Endothelial cell of umbilical vein (primary cell): ENCODE measurements around the gene CASR. TPM values are rescaled to one million over a fixed set of nuclear protein-coding genes. Genes with fewer than 3 reads are reported as not detected.

Source experiments
- BruUV-seq: library from RNA; stranded (reverse); fragments of 400-500 nt; replicated peaks from 2 replicates; lab custom pipeline; 2021; lab: Mats Ljungman, UMichigan
- CTCF ChIA-PET: fragments of 300-600, 350-600 bp; sonication (Branson Sonifier 250); formaldehyde crosslinking; loops from one replicate; lab custom pipeline; 2021; ENCODE audit warnings: antibody characterized with exemption, inconsistent platforms; lab: Charles Lee
- POLR2A ChIA-PET: fragments of 300-600, 350-600 bp; sonication (Branson Sonifier 250); formaldehyde crosslinking; loops from one replicate; lab custom pipeline; 2021; ENCODE audit warnings: antibody characterized with exemption, inconsistent platforms; lab: Charles Lee
- DNase-seq: peaks from one replicate; pipeline ENCODE4 v3.0.0-alpha.2; 2011; ENCODE audit warnings: low read depth, low spot score
- FAIRE-seq: peaks from 2 replicates; lab custom pipeline; 2011; peaks lifted over from hg19 to GRCh38; lab: Jason Lieb, UNC
- H2AFZ ChIP-seq: 2 replicates; pipeline ENCODE4 v1.6.0; 2012; ENCODE audit warnings: low read depth, low read length, control low read depth, inconsistent platforms
- H3K27ac ChIP-seq: 2 replicates; pipeline ENCODE4 v1.5.1; 2011; ENCODE audit warnings: low read depth, mild to moderate bottlenecking, control low read depth, low read length, moderate library complexity; ENCODE audit not compliant: insufficient read depth
- H3K27me3 ChIP-seq, 2 experiments: 2 replicates each; pipeline versions ENCODE4 v1.6.0 to v1.6.1; 2011; ENCODE audit warnings: low read length in 2 of 2, mixed read lengths in 1 of 2; ENCODE audit not compliant: control insufficient read depth in 2 of 2, insufficient read depth in 2 of 2
- H3K36me3 ChIP-seq, 2 experiments: 2 replicates in 1 of 2; 3 replicates in 1 of 2; pipeline ENCODE4 v1.5.1; 2011; ENCODE audit warnings: low read length in 2 of 2, mild to moderate bottlenecking in 1 of 2, moderate library complexity in 1 of 2; ENCODE audit not compliant: control insufficient read depth in 2 of 2, insufficient read depth in 2 of 2; ENCODE audit errors: extremely low read depth in 1 of 2
- H3K4me1 ChIP-seq: 3 replicates; pipeline ENCODE4 v1.5.1; 2011; ENCODE audit warnings: mild to moderate bottlenecking, low read length; ENCODE audit not compliant: control insufficient read depth, insufficient read depth; ENCODE audit errors: extremely low read depth
- H3K4me2 ChIP-seq: 2 replicates; pipeline ENCODE4 v1.6.1; 2011; ENCODE audit warnings: low read length, control low read depth, mixed read lengths; ENCODE audit not compliant: insufficient read depth
- H3K4me3 ChIP-seq, 3 experiments: fragments of 200-600 bp in 1 of 3; sonication (generic), shearing (Covaris generic) in 1 of 3; replicated peaks in 1 of 3; 2 replicates each; pipeline ENCODE4 v1.5.1; 2011 to 2016; ENCODE audit warnings: control low read depth in 3 of 3, low read length in 3 of 3, mild to moderate bottlenecking in 2 of 3, inconsistent platforms in 1 of 3, low read depth in 1 of 3, moderate library complexity in 1 of 3; ENCODE audit not compliant: insufficient read depth in 1 of 3
- H3K79me2 ChIP-seq: 2 replicates; pipeline ENCODE4 v1.6.0; 2012; ENCODE audit warnings: low read length, inconsistent platforms; ENCODE audit not compliant: control insufficient read depth, insufficient read depth
- H3K9ac ChIP-seq: replicated peaks from 2 replicates; pipeline ENCODE3; 2011; ENCODE audit warnings: low read length, control low read depth; ENCODE audit not compliant: insufficient read depth; ENCODE audit errors: extremely low read depth
- H3K9me1 ChIP-seq: replicated peaks from 3 replicates; pipeline ENCODE4 v1.6.0; 2011; ENCODE audit warnings: mild to moderate bottlenecking, low read length; ENCODE audit not compliant: control insufficient read depth, insufficient read depth; ENCODE audit errors: extremely low read depth
- H3K9me3 ChIP-seq: replicated peaks from 2 replicates; pipeline ENCODE4 v1.5.1; 2012; ENCODE audit warnings: low read length, inconsistent platforms; ENCODE audit not compliant: control insufficient read depth, insufficient read depth
- H4K20me1 ChIP-seq: replicated peaks from 2 replicates; pipeline ENCODE3; 2011; ENCODE audit warnings: mild to moderate bottlenecking, low read length; ENCODE audit not compliant: control insufficient read depth, insufficient read depth; ENCODE audit errors: extremely low read depth
- CTCF ChIP-seq, 2 donors: IDR thresholded peaks; 1 replicate in 1 of 2; 2 replicates in 1 of 2; pipeline ENCODE4 v1.5.1; 2011; ENCODE audit warnings: low read length in 2 of 2, mild to moderate bottlenecking in 2 of 2, moderate library complexity in 2 of 2, control low read depth in 1 of 2, inconsistent platforms in 1 of 2, low read depth in 1 of 2; ENCODE audit not compliant: insufficient read depth in 1 of 2; ENCODE audit errors: extremely low read depth in 1 of 2
- EZH2 ChIP-seq: IDR thresholded peaks from 2 replicates; pipeline ENCODE4 v1.6.1; 2012; ENCODE audit warnings: borderline replicate concordance, low read depth, mild to moderate bottlenecking, moderate library complexity, low read length, inconsistent platforms; ENCODE audit not compliant: severe bottlenecking
- FOS ChIP-seq: IDR thresholded peaks from 2 replicates; pipeline ENCODE4 v1.6.1; 2011; ENCODE audit warnings: mild to moderate bottlenecking, low read length, moderate library complexity, borderline replicate concordance; ENCODE audit not compliant: insufficient read depth
- GATA2 ChIP-seq: IDR thresholded peaks from 2 replicates; pipeline ENCODE4 v1.7.0; 2011; ENCODE audit warnings: low read depth, mild to moderate bottlenecking, moderate library complexity, mixed read lengths, low read length; ENCODE audit not compliant: insufficient read length, insufficient read depth
- JUN ChIP-seq: IDR thresholded peaks from 2 replicates; pipeline ENCODE4 v1.6.1; 2011; ENCODE audit warnings: borderline replicate concordance, low read depth; ENCODE audit not compliant: insufficient read length, insufficient read depth
- MAX ChIP-seq: IDR thresholded peaks from 2 replicates; pipeline ENCODE4 v1.6.1; 2011; ENCODE audit not compliant: insufficient read depth, insufficient read length
- MYC ChIP-seq: IDR thresholded peaks from one replicate; pipeline ENCODE4 v1.6.1; 2011; ENCODE audit warnings: mild to moderate bottlenecking, low read depth, low read length
- POLR2A ChIP-seq: IDR thresholded peaks from 2 replicates; pipeline ENCODE4 v1.6.1; 2012; ENCODE audit warnings: low read depth, mild to moderate bottlenecking, control low read depth, low read length
- POLR2AphosphoS5 ChIP-seq: IDR thresholded peaks from 2 replicates; pipeline ENCODE4 v1.6.1; 2012; ENCODE audit warnings: low read depth, mild to moderate bottlenecking, control low read depth, low read length, moderate library complexity; ENCODE audit not compliant: insufficient read depth
- dilution Hi-C: fragments of 300-500 bp; cut with MboI; formaldehyde crosslinking; loops from one replicate; pipeline ENCODE4 v1.15.0; 2019; ENCODE audit warnings: low sequenced_read_pairs; ENCODE audit not compliant: extremely low pct_ligation_motif_present
- intact Hi-C: fragments of 100-400 bp; cut with micrococcal nuclease; formaldehyde crosslinking; loops from one replicate; pipeline ENCODE4 v1.10.0; 2022
- polyA plus RNA-seq, 4 experiments: library from polyadenylated mRNA; depleted of rRNA in 3 of 4; stranded (reverse) in 3 of 4; unstranded in 1 of 4; fragments of >200 nt; gene quantifications; 2 replicates each; pipeline versions ENCODE4 v1.2.1 to v1.2.3, GENCODE V29; 2011 to 2012; ENCODE audit warnings: missing spikeins in 1 of 4
- total RNA-seq: library from RNA; stranded (reverse); gene quantifications from 2 replicates; pipeline ENCODE4 v1.2.3, GENCODE V29; 2021

The CASR gene
- total and polyA plus RNA-seq, 2 donors (not counting 3 experiments of a cell fraction or from before 2014, with no cell fraction given), result not detected

GRCh38 chr3:122208579-122208978, 25.1 kb downstream of the CASR start:
- DNase-seq (no peak), FAIRE-seq (no peak)
- BruUV-seq, result no TSS peak
- Histone ChIP-seq H3K79me2 (no peaks in the 10 kb centered on the region), H4K20me1 (no peaks in the 10 kb centered on the region), H3K4me3 (no peak overlapping the region), H2AFZ (no peak overlapping the region), H3K4me2 (no peak overlapping the region), H3K27ac (no peak overlapping the region), H3K4me1 (no peaks in the 10 kb centered on the region), H3K27me3 (no peaks in the 10 kb centered on the region), H3K9me1 (no peaks in the 10 kb centered on the region), H3K9ac (no peak overlapping the region), H3K9me3 (no peaks in the 10 kb centered on the region), H3K36me3 (no peaks in the 10 kb centered on the region)
- no peak for TF ChIP-seq MYC
- no peak for TF ChIP-seq CTCF (IDR thresholded peaks at IDR 0.05; ENCODE audit: extremely low read depth in 1 of 2, insufficient read depth in 1 of 2, low read depth in 1 of 2, low read length in 2 of 2)
- TF ChIP-seq EZH2, result no peak
- no peak for TF ChIP-seq MAX
- no peak for TF ChIP-seq POLR2A
- TF ChIP-seq FOS, result no peak
- TF ChIP-seq POLR2AphosphoS5, result no peak
- no peak for TF ChIP-seq GATA2
- no peak for TF ChIP-seq JUN
- CTCF ChIA-PET, result no interaction called here
- POLR2A ChIA-PET, result no interaction called here
- intact Hi-C loops, result no loop called here
- dilution Hi-C loops, result no loop called here
